ENCODE data around the gene SORCS2.

DNA sequence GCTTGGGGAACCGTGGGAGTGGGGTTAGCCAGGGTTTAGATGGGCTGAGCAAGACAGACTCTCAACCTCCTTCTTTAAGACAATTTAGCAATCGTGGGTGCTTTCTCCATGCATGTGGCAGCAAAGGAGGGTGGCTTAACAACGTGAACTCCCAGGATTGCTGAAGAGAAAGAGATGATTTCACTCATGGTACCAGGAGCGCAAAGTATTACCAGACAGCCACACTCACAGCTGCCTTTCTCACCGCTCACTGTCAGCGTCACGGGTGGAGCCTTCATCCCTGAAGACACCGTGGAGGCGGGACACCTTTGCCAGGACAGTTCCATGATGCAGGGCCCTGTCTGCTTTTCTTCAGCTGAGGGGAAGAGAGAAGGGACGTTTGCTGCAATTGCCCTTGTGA lies 454.8 kb downstream of the SORCS2 start:
- TF ChIP-seq, protein P1, sequence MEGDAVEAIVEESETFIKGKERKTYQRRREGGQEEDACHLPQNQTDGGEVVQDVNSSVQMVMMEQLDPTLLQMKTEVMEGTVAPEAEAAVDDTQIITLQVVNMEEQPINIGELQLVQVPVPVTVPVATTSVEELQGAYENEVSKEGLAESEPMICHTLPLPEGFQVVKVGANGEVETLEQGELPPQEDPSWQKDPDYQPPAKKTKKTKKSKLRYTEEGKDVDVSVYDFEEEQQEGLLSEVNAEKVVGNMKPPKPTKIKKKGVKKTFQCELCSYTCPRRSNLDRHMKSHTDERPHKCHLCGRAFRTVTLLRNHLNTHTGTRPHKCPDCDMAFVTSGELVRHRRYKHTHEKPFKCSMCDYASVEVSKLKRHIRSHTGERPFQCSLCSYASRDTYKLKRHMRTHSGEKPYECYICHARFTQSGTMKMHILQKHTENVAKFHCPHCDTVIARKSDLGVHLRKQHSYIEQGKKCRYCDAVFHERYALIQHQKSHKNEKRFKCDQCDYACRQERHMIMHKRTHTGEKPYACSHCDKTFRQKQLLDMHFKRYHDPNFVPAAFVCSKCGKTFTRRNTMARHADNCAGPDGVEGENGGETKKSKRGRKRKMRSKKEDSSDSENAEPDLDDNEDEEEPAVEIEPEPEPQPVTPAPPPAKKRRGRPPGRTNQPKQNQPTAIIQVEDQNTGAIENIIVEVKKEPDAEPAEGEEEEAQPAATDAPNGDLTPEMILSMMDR (IDR thresholded peaks at IDR 0.05) = no peak
- no peak for TF ChIP-seq EP300 (IDR thresholded peaks at IDR 0.05)
- TF ChIP-seq POLR2A (IDR thresholded peaks at IDR 0.05) = no peak
